NCI-H2029 (cell line): ENCODE results near the gene LYPD4.
A peak's percentile ranks its signal among the peaks of the same experiment; 100 is the strongest.
"Not testable (repeated sequence)": the region's sequence is repeated elsewhere in the genome, so short reads cannot be mapped to it uniquely, and the experiment has no call there.

Source experiments
- DNase-seq: peaks from one replicate; lab custom pipeline; 2025; lab: John Stamatoyannopoulos, UW

Gene LYPD4, protein sequence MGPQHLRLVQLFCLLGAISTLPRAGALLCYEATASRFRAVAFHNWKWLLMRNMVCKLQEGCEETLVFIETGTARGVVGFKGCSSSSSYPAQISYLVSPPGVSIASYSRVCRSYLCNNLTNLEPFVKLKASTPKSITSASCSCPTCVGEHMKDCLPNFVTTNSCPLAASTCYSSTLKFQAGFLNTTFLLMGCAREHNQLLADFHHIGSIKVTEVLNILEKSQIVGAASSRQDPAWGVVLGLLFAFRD

DNA sequence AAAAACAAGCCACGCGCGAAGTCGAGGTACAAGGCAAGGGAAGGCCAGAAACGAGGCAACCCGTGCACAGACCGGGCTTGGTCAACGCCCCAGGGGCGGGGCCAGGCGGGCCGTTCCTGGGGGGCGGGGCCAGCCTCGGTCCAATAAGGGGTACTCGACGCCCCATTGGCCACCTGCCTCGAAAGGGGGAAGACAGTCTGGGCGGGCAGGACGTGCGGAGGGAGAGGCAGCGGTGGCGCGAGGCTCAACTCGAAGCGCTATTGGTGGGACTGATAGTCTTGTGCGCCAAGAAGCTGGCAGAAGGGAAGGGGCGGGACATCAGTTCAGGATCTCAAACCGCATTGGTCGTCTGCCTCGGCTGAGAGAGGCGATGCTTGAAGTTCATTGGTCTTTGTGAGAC, at the start of gene LYPD4:
TSS of gene LYPD4 (minus strand) at position 83 of the 400 bp plus-strand sequence. CDS start 5,398 bp downstream, outside the sequence.
- DNase-seq: no peak

DNA sequence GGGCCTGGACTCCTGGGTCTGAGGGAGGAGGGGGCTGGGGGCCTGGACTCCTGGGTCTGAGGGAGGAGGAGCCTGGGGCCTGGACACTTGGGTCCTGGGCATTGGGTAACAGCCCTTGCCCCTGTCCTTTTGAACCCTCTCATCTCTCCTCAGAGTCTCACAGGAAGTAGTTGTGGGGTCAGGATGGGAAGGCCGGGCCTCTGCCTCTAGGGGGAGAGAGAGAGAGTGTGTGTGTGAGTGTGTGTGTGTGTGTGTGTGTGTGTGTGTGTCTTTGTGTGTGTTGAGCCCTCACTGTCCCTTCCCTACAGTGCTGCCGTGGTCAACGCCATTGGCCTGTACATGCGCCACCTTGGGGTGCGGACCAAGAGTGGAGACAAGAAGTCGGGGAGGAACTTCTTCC, 49.4 kb upstream of the LYPD4 start:
- no peak for DNase-seq

DNA sequence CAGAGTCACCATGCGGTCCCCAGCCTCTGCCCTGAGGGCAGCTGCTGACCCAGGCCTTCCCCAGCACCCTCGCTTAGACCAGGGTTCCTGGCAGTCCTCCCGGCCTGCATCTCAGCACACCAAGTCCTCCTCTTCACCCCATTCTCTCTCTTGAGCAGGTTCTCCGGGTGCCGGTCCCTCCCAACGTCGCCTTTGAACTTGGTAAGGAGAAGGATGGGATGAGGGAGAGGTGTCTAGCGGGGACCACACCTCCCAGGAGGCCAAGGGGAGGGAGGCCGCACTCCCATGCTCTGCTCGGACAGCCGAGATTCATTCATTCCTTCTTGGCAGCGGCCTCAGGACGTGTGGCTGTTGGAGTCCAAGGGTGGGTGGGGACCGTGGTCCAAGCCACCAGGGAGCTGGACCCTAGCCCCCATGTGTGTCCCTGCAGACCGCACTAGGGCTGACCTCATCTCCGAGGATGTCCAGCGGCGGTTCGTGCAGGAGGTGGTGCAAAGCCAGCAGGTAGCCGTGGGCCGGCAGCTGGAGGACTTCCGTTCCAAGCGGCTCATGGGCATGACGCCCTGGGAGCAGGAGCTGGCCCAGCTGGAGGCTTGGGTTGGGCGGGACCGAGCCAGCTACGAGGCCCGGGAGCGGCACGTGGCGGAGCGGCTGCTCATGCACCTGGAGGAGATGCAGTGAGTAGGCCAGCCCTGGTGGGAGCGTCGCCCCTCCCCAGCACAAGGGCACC, 47.9 kb upstream of the LYPD4 start:
- no peak for DNase-seq

DNA sequence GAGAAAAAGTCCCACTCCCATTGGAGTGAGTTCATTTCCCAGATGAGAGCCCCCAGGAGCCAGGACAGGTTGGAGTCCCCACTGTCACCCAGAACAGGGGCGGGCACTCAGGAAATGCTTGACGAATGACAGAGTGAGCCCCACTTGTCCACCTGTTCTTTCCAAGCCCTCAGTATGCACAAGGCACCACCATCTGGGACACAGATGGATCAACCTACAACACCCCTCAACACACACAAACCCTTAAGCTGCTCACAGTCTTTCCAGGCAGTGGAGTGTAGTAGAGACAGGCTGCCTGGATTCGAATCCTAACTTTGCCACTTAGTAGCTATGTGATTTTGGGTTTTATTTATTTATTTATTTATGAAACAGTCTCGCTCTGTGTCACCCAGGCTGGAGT, 46.5 kb upstream of the LYPD4 start:
- no peak for DNase-seq

DNA sequence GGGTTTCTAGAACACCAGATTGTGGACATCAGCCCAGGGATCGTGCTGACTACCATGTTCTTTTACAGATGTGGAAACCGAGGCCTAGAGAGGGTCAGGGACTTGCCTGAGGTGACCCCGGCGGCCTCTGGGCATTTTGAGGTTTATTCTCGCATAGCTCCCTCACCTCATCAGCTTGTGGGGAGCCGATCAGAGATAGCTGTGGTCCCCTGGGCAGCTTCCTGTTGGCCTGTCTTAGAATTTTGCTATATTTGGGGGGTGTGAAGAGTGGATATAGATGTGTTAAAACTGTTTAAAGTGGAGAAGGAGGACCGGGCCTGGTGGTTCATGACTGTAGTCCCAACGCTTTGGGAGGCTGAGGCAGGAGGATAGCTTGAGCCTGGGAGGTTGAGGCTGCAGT, 45.4 kb upstream of the LYPD4 start:
- DNase-seq: no peak

DNA sequence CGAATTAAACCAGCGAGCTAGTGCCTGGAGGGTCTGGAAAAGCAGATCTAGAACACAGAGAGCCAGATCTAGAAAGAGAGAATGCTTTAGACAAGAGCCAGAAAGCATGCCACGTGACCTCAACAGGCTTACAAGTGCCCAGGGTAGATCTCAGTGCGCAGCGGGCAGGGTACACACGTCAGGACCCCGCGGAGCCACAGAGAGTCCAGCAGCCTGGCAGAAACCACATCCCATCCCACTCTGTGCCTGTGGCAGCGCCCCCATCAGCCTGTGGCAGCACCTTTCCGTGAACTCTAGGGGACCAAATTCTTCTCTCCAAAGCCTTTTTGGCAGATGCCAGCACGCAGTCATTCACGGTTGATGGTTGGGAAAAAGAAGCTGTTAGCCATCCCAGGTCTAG, 44.4 kb upstream of the LYPD4 start:
- DNase-seq: no peak

DNA sequence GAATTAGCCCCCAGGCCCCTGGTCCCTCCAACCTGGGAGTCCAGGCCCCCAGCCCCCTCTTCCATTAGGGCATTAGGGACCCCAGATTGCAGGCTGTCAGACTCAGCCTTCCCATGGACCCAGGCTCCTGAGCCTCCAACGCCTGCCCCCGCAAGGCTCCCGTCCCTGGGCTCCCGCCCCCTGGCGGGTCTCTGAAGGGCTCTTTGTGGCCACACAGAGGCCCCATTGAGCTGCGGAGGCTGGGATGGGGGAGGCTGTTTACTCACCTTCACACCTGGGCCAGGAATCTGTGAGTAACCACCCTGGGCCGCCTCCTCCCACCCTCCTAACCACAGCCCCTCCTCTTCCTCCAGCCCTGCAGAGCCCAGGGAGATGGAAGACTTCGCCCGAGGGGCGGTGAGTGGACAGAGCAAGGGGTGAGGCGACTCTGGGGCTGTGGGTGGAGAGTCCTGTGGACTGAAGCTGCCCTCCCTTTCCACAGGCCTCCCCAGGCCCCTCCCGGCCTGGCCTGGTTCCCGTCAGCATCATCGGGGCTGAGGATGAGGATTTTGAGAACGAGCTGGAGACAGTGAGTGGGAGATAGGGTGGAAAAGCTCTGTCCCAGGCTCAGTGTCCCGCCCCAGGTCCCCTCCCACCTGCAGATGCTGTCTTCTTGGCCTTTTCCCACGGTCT, 43.4 kb upstream of the LYPD4 start:
- peak; percentile 79 for DNase-seq

DNA sequence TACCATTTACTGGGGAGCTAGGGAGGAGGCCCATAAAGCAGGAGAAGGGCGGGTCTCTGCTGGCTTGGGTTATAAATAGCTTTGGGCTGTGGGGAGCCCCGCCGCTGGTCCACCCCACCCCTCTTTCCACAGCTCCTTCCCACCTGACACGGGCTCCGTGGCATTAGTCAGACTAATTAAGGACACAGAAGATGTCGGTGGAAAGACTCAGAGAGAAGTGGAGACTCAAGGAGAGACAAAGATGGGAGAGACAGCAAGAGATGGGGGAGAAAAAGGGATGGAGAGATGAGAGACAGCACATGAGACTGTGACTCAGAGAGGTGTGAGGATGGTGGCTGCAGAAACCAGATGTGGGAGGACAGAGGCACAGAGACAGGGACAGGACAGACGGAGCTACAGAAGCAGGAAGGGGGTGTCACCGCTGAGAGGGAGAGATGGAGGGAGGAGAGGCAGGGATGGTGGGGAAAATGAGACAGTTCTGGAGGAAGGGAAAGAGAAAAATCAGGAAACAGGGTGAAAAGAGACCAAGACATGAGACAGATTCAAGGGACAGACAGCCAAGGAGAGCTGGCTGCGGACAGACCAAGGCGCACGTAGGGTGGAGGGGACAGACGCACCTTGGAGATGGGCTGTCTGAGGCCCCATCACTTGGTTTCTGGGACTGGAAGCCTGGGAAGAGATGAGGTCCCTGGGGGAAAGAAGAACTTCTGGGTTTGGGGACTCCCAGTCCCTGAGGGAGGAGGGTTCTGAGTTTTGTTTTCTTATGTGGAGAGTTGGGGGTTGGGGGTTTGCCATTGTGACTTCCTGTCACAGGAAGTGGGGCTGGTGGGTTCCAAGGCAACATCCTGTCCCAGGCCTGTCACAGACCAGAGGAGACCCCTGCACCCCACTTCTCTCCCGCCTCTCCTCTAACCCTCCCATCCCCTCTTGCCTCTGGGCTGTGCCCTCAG, 42.6 kb upstream of the LYPD4 start:
- DNase-seq: no peak

DNA sequence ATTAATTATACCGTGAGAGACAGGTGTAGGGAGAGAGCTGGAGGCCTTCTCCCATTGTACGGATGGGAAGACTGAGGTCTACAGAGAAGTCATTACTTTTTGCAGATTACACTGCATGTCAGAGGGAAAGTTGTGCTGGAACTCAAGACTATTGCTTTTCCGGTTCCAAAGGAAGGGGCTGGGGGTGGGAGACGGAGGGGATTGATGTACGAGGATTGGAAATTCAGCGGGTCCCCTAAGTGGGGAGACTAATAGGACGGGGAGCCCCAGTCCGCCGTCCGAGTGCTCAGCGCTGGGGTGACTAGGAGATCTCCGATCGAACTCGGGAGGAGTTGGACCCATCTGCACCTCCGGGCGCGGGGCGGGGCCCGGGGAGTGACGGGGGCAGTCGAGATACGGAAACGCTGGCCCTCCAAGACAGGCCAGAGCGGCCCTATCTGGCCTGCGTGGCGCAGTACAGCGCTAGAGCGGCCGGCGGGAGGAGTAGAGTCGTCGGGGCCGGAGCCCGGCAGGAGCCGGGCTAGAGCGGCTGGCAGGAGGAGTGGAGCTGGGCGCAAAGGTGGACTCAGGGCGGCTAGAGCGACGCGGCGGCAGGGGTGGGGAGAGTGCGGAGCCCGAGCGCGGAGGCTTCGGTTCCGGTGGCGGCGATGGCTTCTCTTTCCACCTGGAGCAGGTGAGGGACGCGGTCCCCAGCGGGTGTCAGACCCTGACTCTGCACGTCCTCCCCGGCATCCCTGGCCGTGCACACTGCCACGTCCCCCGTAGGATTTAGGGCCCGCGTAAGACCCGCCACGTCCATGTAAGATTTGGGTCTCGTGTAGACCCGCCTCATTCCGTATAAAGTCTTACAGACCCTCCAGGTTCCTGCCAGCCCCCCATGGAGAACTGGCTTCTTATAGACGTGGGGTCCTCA, 39.6 kb upstream of the LYPD4 start:
- peak; percentile 97 for DNase-seq

DNA sequence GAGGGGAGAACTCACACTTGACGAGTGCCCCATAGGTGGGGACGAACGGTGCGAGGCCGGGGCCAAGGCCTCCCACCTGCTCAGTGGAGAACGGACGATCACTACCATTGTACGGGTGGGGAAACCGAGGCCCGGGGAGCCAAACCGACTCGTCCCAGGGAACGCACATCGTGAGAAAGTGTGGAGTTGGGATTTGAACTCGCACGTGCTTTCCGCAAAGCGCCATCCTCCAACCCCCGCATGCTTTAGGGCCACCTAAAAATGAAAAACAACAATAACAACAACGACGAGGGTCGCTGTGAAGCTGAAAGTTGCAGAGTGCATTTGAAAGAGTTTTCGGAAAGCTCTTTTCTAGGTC, 39.0 kb upstream of the LYPD4 start:
- no peak for DNase-seq

DNA sequence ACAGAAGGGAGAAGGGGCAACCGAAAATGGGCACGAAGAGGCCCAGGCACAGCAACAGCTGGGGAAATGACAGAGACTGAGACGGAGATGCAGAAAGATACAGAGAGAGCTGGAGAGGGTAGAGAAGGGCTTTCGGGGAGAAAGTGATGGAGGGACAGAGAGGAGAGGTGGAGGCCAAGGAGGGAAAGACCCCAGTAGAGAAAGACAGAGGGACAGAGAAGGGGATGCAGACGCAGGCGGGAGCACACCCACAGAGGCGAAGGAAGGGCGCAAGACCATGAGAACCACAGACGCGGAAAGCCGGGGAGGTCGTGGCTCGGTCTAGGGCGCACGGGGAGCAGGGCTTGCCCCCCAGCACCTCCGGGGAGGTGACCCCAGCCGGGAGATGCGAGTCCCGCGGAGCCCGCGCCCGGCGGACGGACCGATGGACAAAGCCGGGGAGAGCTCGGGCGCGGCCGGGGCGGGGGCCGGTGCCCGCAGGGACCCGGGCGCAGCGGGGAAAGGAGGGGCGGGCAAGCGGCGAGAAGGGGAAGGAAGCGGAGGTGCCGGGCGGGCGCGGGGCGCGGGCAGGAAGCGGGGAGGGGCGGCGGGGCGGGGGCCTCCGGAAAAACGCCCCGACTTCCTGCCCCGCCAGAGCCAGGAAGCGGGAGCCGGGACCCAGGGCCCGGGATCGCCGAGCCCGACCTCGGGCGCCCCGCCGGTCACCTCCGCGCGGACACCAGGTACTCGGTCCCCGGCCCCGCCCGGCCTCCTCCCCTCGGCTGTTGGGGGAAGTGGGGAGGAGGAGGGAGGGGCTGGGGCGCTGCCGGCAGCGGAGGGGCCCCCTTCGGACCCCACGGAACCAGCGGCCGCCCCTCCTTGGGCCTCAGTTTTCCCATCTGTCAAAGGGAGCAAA, 38.3 kb upstream of the LYPD4 start, which contains the start of gene ARHGEF1:
TSS of gene ARHGEF1 (plus strand) at position 617 of the 895 bp plus-strand sequence. CDS start 4,899 bp downstream, outside the sequence.
- DNase-seq: no peak

DNA sequence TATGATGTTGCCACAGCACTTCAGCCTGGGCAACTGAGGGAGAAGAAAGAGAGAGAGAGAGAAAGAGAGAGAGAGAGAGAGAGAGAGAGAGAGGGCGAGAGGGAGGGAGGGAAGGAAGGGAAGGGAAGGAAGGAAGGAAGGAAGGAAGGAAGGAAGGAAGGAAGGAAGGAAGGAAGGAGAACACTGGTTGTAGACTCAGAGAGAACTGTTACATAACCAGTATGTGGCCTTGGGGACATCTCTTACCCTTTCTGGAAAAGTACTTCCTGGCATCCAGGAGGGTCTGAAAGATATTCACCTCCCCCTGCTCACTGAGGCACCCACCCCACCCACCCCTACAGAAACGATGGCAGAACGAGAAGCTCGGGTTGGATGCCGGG, 35.8 kb upstream of the LYPD4 start:
- DNase-seq: no peak

DNA sequence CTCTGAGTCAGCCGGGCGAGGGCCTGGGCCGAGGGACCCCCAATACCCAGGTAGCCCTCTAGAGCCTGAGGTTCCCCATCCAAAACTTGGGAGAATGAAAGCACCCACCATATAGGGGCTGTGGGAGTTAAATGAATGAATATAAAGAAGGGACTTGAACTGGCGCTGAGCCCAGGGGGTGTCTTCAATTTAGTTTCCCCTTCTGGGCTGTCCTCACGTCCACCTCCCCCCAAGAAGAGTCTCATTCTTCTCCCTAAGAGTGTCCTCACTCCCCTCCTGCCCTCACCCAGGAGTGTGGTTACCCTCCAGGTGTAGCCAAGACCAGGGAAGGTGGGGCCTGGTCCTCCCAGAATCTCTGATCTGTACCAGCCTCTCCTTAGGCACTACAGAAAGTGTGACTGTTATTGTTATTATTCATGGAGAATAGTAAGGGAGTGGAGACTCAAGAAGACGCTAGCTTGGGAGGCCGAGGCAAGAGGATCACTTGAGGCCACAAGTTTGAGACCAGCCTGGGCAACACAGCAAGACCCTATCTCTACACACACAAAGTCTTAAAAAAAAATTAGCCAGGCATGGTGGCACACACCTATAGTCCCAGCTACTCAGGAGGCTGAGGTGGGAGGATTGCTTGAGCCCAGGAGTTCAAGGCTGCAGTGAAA, 35.3 kb upstream of the LYPD4 start:
- DNase-seq: no peak

DNA sequence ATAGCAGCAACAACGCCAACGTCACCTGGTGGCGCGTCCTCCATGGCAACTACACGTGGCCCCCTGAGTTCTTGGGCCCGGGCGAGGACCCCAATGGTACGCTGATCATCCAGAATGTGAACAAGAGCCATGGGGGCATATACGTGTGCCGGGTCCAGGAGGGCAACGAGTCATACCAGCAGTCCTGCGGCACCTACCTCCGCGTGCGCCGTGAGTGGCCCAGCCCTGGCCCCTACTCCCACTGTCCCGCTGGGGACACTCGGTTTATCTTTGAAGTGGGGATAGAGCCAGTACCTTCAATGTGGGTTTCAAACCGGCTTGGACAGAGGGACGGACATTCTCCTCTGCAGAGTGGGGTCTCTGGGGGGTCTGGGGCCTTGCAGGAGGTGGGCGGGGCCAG, 34.6 kb upstream of the LYPD4 start:
- DNase-seq: no peak

DNA sequence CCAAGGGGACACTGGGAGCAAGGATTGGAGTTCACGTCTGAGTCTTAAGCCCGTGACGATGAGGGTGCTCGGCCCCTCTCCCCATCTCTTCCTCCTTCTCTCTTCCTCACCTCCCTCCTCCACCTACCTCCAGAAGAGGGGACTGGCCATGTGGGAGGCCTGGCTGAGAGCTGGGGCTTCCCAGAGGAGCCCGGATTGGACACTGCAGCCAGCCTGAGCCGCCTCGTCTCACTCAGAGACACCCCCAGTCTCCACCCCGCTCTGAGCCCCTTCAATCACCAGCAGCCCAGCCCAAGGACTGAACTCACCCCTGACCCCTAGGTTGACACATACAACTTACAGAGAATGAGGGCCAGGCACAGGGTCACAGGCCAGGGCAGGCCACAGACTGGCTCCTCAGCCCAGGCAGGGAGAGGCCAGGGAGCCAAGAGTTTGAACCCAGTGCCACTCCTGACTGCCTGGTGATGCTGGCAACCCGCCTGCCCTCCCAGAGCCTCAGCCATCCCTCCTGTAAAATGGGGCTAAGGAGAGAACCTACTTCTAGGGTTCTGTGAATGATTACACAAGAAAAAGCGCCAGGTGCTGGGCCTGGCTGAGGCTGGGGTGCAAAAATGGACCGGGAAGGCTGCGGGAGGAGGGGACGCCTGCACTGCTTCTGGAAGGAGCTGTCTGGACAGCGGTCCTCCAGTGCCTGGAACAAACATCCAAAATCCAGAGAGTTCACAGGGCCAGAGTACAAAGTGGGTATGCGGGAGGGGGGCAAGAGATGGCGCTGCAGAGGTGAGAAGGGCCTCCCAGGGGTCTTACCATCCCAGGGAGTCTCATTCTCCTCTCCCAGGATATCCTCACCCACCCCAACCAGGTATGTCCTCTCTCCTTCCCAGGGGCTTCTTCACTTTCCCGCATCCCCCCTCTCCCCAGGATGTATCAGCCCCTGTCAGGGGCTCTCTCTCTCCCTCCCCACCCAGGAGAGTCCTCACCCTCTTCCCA, 33.7 kb upstream of the LYPD4 start:
- DNase-seq: no peak

DNA sequence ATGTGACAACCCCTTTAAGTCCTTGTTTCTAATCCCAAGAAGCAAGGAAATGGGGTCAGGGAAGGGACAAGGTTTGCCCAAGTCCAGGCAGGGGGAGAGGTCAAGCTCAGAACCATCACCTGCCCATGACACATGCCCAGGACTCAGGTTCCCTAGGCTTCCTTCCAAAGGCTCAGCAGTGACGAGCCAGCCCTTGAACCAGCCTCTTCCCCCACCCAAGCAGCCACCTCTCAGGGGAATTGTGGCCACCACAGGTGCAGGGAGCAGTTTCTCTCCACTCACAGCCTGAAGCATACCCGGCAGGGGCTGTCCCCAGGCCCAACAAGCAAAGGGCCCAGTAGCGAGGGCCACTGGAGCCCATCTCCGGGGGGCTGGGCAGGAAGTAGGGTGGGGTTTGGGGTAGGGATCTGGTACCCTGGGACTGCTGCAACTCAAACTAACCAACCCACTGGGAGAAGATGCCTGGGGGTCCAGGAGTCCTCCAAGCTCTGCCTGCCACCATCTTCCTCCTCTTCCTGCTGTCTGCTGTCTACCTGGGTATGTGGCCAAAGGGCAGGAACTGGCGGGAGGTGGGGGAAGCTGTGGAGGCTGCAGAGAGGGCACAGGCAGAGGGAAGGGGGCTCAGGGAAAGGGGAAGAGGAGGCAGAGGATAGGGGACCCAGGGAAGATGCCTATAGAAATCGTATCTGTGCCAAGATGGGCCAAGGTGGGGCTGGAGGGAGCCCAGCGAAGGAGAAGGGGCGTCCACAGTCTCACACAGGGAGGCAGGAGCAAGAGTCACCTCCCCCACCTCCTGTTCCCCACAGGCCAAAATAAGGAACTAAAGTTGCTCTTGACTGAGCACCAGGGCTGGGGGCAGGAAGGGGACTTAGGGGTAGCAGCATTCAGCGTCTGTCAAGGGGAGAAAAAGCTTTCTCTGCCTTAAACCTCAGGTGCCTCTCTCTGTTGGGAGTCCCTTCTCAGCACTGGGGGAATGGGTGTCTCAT, 32.7 kb upstream of the LYPD4 start, which contains the start of gene CD79A:
TSS of gene CD79A (plus strand) at position 433 of the 986 bp plus-strand sequence. CDS start at position 459, 26 bp downstream.
- DNase-seq: no peak

DNA sequence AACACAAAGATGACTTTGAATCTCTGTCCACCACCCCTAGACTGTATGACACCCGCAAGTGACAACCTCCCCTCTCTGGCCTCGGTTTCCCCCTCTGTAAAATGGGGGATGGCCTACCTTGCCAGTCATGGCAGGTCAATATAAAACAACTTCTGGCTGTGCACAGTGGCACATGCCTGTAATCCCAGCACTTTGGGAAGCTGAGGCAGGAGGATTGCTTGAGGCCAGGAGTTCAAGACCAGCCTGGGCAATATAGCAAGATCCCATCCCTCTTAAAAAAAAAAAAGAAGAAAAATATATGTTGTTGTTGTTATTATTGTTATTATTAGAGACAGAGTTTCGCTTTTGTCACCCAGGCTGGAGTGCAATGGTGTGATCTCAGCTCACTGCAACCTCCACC, 31.5 kb upstream of the LYPD4 start:
- DNase-seq: not testable (repeated sequence)
